Measurements from ENCODE around the gene IGDCC3. TPM values are rescaled to one million over a fixed set of nuclear protein-coding genes. Genes with fewer than 3 reads are reported as not detected.
A peak's percentile ranks its signal among the peaks of the same experiment; 100 is the strongest.

Gene IGDCC3
- total RNA-seq, 1 experiment from 2014 or later: 53.5 TPM

DNA sequence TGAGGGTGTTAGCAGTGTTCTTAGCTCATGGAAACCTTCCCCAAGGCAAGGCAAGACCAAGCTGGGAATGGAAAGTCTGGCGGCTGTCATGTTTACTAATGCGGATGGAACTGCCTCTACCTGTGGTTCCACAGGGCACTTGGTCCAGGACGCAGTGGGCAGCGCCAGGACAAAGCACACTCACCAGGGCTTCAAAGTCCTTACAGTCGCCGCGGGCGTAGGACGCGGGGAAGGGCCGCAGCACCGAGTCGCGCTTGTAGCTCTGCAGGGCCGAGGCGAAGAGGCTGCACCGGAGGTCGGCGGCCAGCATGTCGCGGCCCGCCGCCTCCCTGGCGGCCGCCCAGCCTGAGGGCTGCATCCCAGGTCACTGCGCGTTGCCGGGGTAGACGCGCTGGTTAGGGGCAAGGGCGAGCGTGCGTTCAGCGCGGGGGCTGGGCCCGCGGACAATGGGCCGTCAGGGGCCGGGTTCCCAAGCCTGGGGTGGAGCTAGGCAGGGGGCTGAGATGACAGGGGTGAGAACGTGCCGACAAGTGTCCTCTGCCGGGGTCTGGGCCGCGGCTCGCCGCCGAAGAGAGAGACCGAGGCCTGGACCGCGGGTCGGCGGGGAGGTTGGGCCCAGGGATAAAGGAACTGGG, 91.6 kb downstream of the IGDCC3 start:
- H3K27ac Mint-ChIP-seq: no peak overlapping the region
- H3K4me3 Mint-ChIP-seq: peak overlapping the region; percentile 76
- H3K4me1 Mint-ChIP-seq: peaks cover 17% of the 10 kb centered on the region
- no peaks in the 10 kb centered on the region for H3K36me3 Mint-ChIP-seq
- ChIA-PET CTCF (interaction anchor here (0.6 to 2.9 kb wide), 32 partner anchors 8 to 638 kb away, joined by 3 to 21 read pairs (median 5); partner anchors contain the start of genes CILP, CLPX, IGDCC4 and RNU5B-1), POLR2A (interaction anchor here (0.5 to 2.6 kb wide), 8 partner anchors 12 to 294 kb away, joined by 3 to 16 read pairs (median 6); partner anchors contain the start of genes CLPX and RNU5B-1)
- ATAC-seq (peak; percentile 62), DNase-seq (ENCODE audit: low spot score) (peak; percentile 65)
- H3K27me3 Mint-ChIP-seq (ENCODE audit: low read depth): peaks cover 36% of the 10 kb centered on the region
- H3K9me3 Mint-ChIP-seq: no peaks in the 10 kb centered on the region
- TF ChIP-seq, protein P1, sequence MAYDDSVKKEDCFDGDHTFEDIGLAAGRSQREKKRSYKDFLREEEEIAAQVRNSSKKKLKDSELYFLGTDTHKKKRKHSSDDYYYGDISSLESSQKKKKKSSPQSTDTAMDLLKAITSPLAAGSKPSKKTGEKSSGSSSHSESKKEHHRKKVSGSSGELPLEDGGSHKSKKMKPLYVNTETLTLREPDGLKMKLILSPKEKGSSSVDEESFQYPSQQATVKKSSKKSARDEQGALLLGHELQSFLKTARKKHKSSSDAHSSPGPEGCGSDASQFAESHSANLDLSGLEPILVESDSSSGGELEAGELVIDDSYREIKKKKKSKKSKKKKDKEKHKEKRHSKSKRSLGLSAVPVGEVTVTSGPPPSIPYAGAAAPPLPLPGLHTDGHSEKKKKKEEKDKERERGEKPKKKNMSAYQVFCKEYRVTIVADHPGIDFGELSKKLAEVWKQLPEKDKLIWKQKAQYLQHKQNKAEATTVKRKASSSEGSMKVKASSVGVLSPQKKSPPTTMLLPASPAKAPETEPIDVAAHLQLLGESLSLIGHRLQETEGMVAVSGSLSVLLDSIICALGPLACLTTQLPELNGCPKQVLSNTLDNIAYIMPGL (CRISPR knock-in tag; IDR thresholded peaks at IDR 0.05): peak; percentile 62; the same call in 1 of the 2 replicates
- no peak for TF ChIP-seq ZNF671 (CRISPR knock-in tag; IDR thresholded peaks at IDR 0.05)
- TF ChIP-seq, protein P2, sequence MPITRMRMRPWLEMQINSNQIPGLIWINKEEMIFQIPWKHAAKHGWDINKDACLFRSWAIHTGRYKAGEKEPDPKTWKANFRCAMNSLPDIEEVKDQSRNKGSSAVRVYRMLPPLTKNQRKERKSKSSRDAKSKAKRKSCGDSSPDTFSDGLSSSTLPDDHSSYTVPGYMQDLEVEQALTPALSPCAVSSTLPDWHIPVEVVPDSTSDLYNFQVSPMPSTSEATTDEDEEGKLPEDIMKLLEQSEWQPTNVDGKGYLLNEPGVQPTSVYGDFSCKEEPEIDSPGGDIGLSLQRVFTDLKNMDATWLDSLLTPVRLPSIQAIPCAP (CRISPR knock-in tag; IDR thresholded peaks at IDR 0.05): no peak
- TF ChIP-seq FOXK1 (CRISPR knock-in tag; IDR thresholded peaks at IDR 0.05): 0 out of 2 replicates have a peak, but pooled peaks have one; percentile 14
- peak; percentile 48; the same call in 1 of the 2 replicates for TF ChIP-seq FOXP1 (CRISPR knock-in tag; IDR thresholded peaks at IDR 0.05; ENCODE audit: borderline replicate concordance)
- TF ChIP-seq EMX1 (CRISPR knock-in tag; IDR thresholded peaks at IDR 0.05): no peak
- no peak for TF ChIP-seq ZNF138 (CRISPR knock-in tag; conservative IDR thresholded peaks at IDR 0.05)
- TF ChIP-seq ATF1 (CRISPR knock-in tag; IDR thresholded peaks at IDR 0.05): no peak
- no peak for TF ChIP-seq NFYB (CRISPR knock-in tag; conservative IDR thresholded peaks at IDR 0.05; ENCODE audit: low read depth)
- no peak for TF ChIP-seq ZNF219 (CRISPR knock-in tag; IDR thresholded peaks at IDR 0.05; ENCODE audit: borderline replicate concordance)
- TF ChIP-seq, protein P3, sequence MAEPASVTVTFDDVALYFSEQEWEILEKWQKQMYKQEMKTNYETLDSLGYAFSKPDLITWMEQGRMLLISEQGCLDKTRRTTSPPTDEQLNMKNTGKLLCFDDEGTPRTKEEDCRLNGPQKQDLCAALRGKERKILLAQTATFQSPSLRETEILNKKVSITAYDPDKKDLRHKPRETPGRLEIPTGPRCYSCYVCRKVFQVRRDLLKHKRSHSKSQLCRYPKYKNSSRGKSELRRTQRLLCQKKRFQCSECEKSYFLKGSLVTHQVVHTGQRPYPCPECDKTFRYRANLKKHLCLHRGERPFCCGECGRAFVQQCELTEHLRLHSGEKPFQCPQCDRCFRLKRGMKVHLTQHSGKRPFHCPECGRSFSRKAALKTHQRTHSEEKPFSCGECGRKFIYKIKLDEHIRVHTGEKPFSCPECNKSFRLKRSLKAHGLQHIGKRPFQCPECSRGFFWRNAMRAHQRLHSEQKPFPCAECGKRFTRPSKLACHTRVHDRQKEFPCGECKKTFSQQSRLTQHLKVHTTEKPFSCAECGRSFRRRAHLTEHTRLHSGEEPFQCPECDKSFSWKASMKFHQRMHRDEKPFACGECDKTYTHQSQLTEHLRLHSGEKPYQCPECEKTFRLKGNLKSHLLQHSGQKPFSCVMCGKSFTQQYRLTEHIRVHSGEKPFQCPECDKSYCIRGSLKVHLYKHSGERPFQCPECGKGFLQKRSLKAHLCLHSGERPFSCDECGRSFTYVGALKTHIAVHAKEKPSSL (CRISPR knock-in tag; conservative IDR thresholded peaks at IDR 0.05): no peak
- 0 out of 2 replicates have a peak, but pooled peaks have one; percentile 28 for TF ChIP-seq ZNF281 (CRISPR knock-in tag; IDR thresholded peaks at IDR 0.05)
- no peak for TF ChIP-seq NFATC4 (CRISPR knock-in tag; IDR thresholded peaks at IDR 0.05)
- TF ChIP-seq ZNF232 (CRISPR knock-in tag; IDR thresholded peaks at IDR 0.05): 0 out of 2 replicates have a peak, but pooled peaks have one; percentile 2
- TF ChIP-seq ZBTB21 (CRISPR knock-in tag; IDR thresholded peaks at IDR 0.05; ENCODE audit: borderline replicate concordance): no peak
- no peak for TF ChIP-seq ZNF396 (CRISPR knock-in tag; IDR thresholded peaks at IDR 0.05; ENCODE audit: borderline replicate concordance)
- peak; percentile 33; the same call in 1 of the 2 replicates for TF ChIP-seq RELA (CRISPR knock-in tag; IDR thresholded peaks at IDR 0.05; ENCODE audit: borderline replicate concordance)
- peak; percentile 59; the same call in 1 of the 2 replicates for TF ChIP-seq MYBL2 (CRISPR knock-in tag; IDR thresholded peaks at IDR 0.05)
- no peak for TF ChIP-seq IRF2 (CRISPR knock-in tag; IDR thresholded peaks at IDR 0.05; ENCODE audit: borderline replicate concordance, low read depth)
- TF ChIP-seq SMAD4 (CRISPR knock-in tag; IDR thresholded peaks at IDR 0.05): no peak
- TF ChIP-seq, protein P4, sequence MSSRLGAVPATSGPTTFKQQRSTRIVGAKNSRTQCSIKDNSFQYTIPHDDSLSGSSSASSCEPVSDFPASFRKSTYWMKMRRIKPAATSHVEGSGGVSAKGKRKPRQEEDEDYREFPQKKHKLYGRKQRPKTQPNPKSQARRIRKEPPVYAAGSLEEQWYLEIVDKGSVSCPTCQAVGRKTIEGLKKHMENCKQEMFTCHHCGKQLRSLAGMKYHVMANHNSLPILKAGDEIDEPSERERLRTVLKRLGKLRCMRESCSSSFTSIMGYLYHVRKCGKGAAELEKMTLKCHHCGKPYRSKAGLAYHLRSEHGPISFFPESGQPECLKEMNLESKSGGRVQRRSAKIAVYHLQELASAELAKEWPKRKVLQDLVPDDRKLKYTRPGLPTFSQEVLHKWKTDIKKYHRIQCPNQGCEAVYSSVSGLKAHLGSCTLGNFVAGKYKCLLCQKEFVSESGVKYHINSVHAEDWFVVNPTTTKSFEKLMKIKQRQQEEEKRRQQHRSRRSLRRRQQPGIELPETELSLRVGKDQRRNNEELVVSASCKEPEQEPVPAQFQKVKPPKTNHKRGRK (CRISPR knock-in tag; IDR thresholded peaks at IDR 0.05; ENCODE audit: borderline replicate concordance): no peak
- TF ChIP-seq MAX (CRISPR knock-in tag; IDR thresholded peaks at IDR 0.05): peak; percentile 66; the same call in 1 of the 2 replicates
- no peak; the same call in 1 of the 2 replicates for TF ChIP-seq ZNF317 (CRISPR knock-in tag; IDR thresholded peaks at IDR 0.05; ENCODE audit: borderline replicate concordance, low read depth)
- no peak; the same call in 1 of the 2 replicates for TF ChIP-seq GABPB1 (CRISPR knock-in tag; IDR thresholded peaks at IDR 0.05)
- no peak for TF ChIP-seq PREB (CRISPR knock-in tag; IDR thresholded peaks at IDR 0.05; ENCODE audit: borderline replicate concordance)
- no peak for TF ChIP-seq SP1 (CRISPR knock-in tag; conservative IDR thresholded peaks at IDR 0.05)
